Karpas-422 (cell line): Measurements from ENCODE around the gene TTC27. TPM values are rescaled to one million over a fixed set of nuclear protein-coding genes. Genes with fewer than 3 reads are reported as not detected.

Experiments used
- DNase-seq: peaks from one replicate; pipeline ENCODE4 v3.0.0-alpha.2; 2015
- H2AFZ ChIP-seq: fragments of 200-600 bp; sonication (generic); 2 replicates; pipeline ENCODE4 v1.6.1; 2014; ENCODE audit warnings: antibody characterized with exemption, low read length, mixed read lengths
- H3K27ac ChIP-seq: fragments of 200-600 bp; sonication (generic); 2 replicates; pipeline ENCODE4 v1.5.1; 2014; ENCODE audit warnings: mild to moderate bottlenecking, low read length, moderate library complexity
- H3K27me3 ChIP-seq: fragments of 200-600 bp; sonication (generic); 2 replicates; pipeline ENCODE4 v1.6.1; 2014; ENCODE audit warnings: low read length, mixed read lengths
- H3K36me3 ChIP-seq: fragments of 200-600 bp; sonication (generic); 2 replicates; pipeline ENCODE4 v1.6.1; 2014; ENCODE audit warnings: low read length, mixed read lengths; ENCODE audit not compliant: insufficient read depth
- H3K4me1 ChIP-seq: fragments of 200-600 bp; sonication (generic); 2 replicates; pipeline ENCODE4 v1.6.1; 2014; ENCODE audit warnings: mild to moderate bottlenecking, low read length, mixed read lengths
- H3K4me2 ChIP-seq: fragments of 200-600 bp; sonication (generic); 2 replicates; pipeline ENCODE4 v1.6.1; 2014; ENCODE audit warnings: low read length, low read depth, mild to moderate bottlenecking; ENCODE audit not compliant: poor library complexity, severe bottlenecking
- H3K4me3 ChIP-seq: fragments of 200-600 bp; sonication (generic); 2 replicates; pipeline ENCODE4 v1.5.1; 2014; ENCODE audit warnings: mild to moderate bottlenecking, antibody characterized with exemption, low read length, mixed read lengths
- H3K79me2 ChIP-seq: fragments of 200-600 bp; sonication (generic); 2 replicates; pipeline ENCODE4 v1.6.1; 2014; ENCODE audit warnings: mild to moderate bottlenecking, low read length, mixed read lengths
- H3K9ac ChIP-seq: fragments of 200-600 bp; sonication (generic); 2 replicates; pipeline ENCODE4 v1.6.0; 2014; ENCODE audit warnings: low read length
- H3K9me2 ChIP-seq: fragments of 200-600 bp; sonication (generic), shearing (Covaris generic); replicated peaks from 2 replicates; pipeline ENCODE4 v1.6.0; 2014; ENCODE audit warnings: mild to moderate bottlenecking, low read length, moderate library complexity; ENCODE audit not compliant: insufficient read depth
- H3K9me3 ChIP-seq: fragments of 300-700, 200-600 bp; sonication (generic); 2 replicates; pipeline ENCODE4 v1.6.1; 2014; ENCODE audit warnings: low read length, mixed read lengths
- H4K20me1 ChIP-seq: fragments of 200-600 bp; sonication (generic); 2 replicates; pipeline ENCODE4 v1.6.1; 2014; ENCODE audit warnings: mild to moderate bottlenecking, antibody characterized with exemption, low read length, low read depth; ENCODE audit not compliant: insufficient read depth
- total RNA-seq: library from RNA; depleted of rRNA; stranded (reverse); fragments of >200 nt; shearing (Covaris generic); gene quantifications from 2 replicates; pipeline ENCODE4 v1.2.3, GENCODE V29; 2014; ENCODE audit warnings: low replicate concordance

The TTC27 gene
- total RNA-seq, 1 experiment from 2014 or later = 26.8 TPM

DNA sequence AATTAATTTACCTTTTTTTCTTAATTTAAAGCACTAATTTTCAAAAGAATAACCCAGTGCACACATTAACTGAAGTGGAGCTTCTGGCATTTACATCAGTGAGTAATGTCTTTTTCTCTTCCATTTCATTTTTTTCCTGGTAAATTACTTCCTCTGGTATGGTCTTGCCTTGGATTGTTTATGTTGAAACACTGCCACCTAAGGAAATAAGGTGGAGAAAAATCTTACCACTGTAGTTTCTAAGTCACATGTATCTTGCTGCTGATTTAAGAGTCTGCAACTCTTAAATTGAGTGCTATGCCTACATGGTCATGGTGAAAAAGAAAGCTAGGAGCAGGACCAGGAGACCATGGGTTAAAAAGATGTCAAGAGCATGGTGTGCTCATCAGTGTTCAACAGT is 51.0 kb downstream of the TTC27 start:
- no peak overlapping the region for H3K4me3 ChIP-seq
- no peak overlapping the region for H2AFZ ChIP-seq
- H3K9ac ChIP-seq = no peak overlapping the region
- peaks cover 10% of the 10 kb centered on the region; the same call in 1 of the 2 replicates for H3K36me3 ChIP-seq
- no peak overlapping the region for H3K27ac ChIP-seq
- H3K27me3 ChIP-seq = no peaks in the 10 kb centered on the region
- no peak overlapping the region for H3K4me2 ChIP-seq
- no peaks in the 10 kb centered on the region for H3K4me1 ChIP-seq
- H3K9me3 ChIP-seq = no peaks in the 10 kb centered on the region
- no peak for DNase-seq
- H4K20me1 ChIP-seq = no peaks in the 10 kb centered on the region
- H3K79me2 ChIP-seq = peaks cover 33% of the 10 kb centered on the region
- no peaks in the 10 kb centered on the region for H3K9me2 ChIP-seq

DNA sequence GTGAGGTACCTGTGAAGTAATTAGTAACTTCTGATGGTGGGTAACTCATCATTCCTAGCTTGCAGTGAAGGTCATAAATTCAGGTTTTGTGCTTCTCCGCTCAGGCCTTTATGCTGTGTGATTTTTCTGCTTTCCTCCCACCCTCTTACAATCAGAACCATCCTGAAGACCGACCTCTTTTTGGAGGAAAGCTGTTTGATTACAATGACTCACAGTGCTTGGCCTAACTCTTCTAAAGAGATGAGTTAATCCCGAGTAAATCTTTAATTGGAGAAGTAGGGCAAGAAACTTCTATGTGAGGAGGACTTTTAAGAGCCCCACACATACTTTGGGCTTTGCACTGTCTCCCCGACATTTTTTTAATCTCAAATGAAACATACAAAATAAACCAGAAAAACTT is 53.1 kb downstream of the TTC27 start:
- no peaks in the 10 kb centered on the region for H3K4me1 ChIP-seq
- no peaks in the 10 kb centered on the region for H3K9me2 ChIP-seq
- H2AFZ ChIP-seq = no peak overlapping the region
- no peak overlapping the region for H3K4me3 ChIP-seq
- DNase-seq = no peak
- no peak overlapping the region for H3K27ac ChIP-seq
- H3K36me3 ChIP-seq = 0 out of 2 replicates have a peak, but pooled peaks cover 4% of the 10 kb centered on the region
- no peaks in the 10 kb centered on the region for H4K20me1 ChIP-seq
- no peaks in the 10 kb centered on the region for H3K27me3 ChIP-seq
- peaks cover 27% of the 10 kb centered on the region for H3K79me2 ChIP-seq
- H3K4me2 ChIP-seq = no peak overlapping the region
- no peak overlapping the region for H3K9ac ChIP-seq
- no peaks in the 10 kb centered on the region for H3K9me3 ChIP-seq

DNA sequence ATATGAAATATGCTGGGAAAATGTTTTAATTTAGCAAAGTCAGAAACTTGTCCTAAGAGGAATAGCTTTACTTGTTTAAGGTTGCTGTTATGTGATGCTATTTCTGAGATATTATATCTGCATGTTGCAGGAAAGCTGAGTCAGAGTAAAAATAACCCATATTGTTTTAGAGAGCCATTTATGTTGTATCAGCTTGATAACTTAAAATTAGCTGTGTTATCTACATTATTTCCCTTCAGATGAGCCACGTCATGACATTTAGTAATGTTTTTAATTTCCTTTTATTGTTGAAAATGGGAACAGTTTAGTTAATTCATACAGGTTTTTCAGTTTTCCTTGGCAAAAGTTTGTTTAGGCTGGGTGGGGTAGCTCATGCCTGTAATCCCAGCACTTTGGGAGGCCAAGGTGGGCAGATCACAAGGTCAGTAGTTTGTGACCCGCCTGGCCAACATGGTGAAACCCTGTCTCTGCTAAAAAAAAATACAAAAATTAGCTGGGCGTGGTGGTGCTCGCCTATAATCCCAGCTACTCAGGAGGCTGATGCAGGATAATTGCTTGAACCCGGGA is 55.8 kb downstream of the TTC27 start:
- H3K4me2 ChIP-seq = no peak overlapping the region
- H3K4me3 ChIP-seq = no peak overlapping the region
- no peaks in the 10 kb centered on the region for H4K20me1 ChIP-seq
- H3K36me3 ChIP-seq = 0 out of 2 replicates have a peak, but pooled peaks cover 4% of the 10 kb centered on the region
- no peaks in the 10 kb centered on the region for H3K27me3 ChIP-seq
- H3K27ac ChIP-seq = no peak overlapping the region
- no peak overlapping the region for H2AFZ ChIP-seq
- H3K4me1 ChIP-seq = peaks cover 9% of the 10 kb centered on the region
- no peaks in the 10 kb centered on the region for H3K9me2 ChIP-seq
- H3K9me3 ChIP-seq = no peaks in the 10 kb centered on the region
- DNase-seq = no peak
- H3K79me2 ChIP-seq = peaks cover 21% of the 10 kb centered on the region
- no peak overlapping the region for H3K9ac ChIP-seq

DNA sequence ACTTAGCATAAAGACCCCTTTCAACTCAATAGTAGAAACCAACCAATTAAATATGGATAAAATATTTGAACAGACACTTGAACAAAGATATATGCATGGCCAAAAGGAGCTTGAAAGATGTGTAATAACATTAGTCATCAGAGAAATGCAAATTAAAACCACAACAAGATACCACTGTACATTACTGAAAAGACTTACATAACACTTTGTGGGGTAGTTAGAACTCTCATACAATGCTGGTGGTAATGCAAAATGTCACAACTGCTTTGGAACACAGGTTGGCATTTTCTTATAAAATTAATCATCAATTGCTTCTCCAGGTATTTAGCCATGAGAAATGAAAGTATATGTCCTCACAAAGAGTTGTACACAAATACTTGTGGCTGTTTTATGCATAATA is 60.7 kb downstream of the TTC27 start:
- H2AFZ ChIP-seq = no peak overlapping the region
- H3K79me2 ChIP-seq = peaks cover 19% of the 10 kb centered on the region; the same call in 1 of the 2 replicates
- no peak overlapping the region for H3K4me2 ChIP-seq
- H3K9me3 ChIP-seq = no peaks in the 10 kb centered on the region
- H3K4me3 ChIP-seq = no peak overlapping the region
- no peak overlapping the region for H3K27ac ChIP-seq
- no peak overlapping the region for H3K9ac ChIP-seq
- no peaks in the 10 kb centered on the region for H4K20me1 ChIP-seq
- H3K36me3 ChIP-seq = no peaks in the 10 kb centered on the region
- peaks cover 23% of the 10 kb centered on the region for H3K4me1 ChIP-seq
- DNase-seq = no peak
- no peaks in the 10 kb centered on the region for H3K9me2 ChIP-seq
- H3K27me3 ChIP-seq = no peaks in the 10 kb centered on the region

DNA sequence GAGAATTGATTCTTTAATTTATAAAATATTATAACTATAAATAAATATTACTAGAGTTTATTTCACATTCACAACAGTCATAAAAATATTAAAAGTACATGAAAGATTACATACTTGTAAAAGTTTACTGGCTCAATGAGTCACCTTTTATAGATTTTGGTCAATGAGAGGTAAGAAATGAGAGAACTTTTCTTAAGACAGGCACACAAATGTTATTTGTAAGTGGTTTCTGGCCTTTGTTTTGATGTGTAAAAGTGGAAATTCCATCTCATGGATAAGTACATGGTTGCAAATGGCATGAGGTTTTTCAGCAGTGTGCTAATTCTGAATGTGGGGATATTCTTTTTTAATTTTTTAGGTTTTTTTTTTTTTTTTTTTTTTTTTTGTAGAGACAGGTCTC is 63.8 kb downstream of the TTC27 start:
- H3K9me2 ChIP-seq = no peaks in the 10 kb centered on the region
- no peaks in the 10 kb centered on the region for H3K9me3 ChIP-seq
- H3K27me3 ChIP-seq = no peaks in the 10 kb centered on the region
- peaks cover 19% of the 10 kb centered on the region; the same call in 1 of the 2 replicates for H3K79me2 ChIP-seq
- no peak for DNase-seq
- no peak overlapping the region for H3K9ac ChIP-seq
- peaks cover 23% of the 10 kb centered on the region for H3K4me1 ChIP-seq
- H3K27ac ChIP-seq = no peak overlapping the region
- no peaks in the 10 kb centered on the region for H4K20me1 ChIP-seq
- no peak overlapping the region for H3K4me2 ChIP-seq
- no peak overlapping the region for H3K4me3 ChIP-seq
- H3K36me3 ChIP-seq = no peaks in the 10 kb centered on the region
- H2AFZ ChIP-seq = no peak overlapping the region

DNA sequence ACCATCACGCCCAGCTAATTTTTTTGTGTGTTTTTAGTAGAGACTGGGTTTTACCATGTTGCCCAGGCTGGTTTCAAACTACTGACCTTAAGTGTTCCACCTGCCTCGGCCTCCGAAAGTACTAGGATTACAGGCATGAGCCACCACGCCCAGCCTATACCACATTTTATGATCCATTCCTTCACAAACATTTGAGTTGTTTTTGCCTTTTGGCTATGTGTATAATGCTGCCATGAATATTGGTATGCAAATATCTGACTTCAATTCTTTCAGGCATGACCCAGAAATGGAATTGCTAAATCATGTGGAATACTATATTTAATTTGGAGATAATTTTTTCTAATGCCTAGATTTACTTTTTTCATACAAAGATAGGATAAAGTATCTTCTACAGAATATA is 68.6 kb downstream of the TTC27 start:
- H3K9me3 ChIP-seq = no peaks in the 10 kb centered on the region
- DNase-seq = no peak
- no peaks in the 10 kb centered on the region for H3K36me3 ChIP-seq
- H3K9me2 ChIP-seq = no peaks in the 10 kb centered on the region
- H3K4me1 ChIP-seq = peaks cover 10% of the 10 kb centered on the region
- H4K20me1 ChIP-seq = no peaks in the 10 kb centered on the region
- H3K4me2 ChIP-seq = no peak overlapping the region
- no peaks in the 10 kb centered on the region for H3K27me3 ChIP-seq
- no peak overlapping the region for H2AFZ ChIP-seq
- 0 out of 2 replicates have a peak, but pooled peaks cover 12% of the 10 kb centered on the region for H3K79me2 ChIP-seq
- no peak overlapping the region for H3K9ac ChIP-seq
- H3K27ac ChIP-seq = no peak overlapping the region
- H3K4me3 ChIP-seq = no peak overlapping the region

DNA sequence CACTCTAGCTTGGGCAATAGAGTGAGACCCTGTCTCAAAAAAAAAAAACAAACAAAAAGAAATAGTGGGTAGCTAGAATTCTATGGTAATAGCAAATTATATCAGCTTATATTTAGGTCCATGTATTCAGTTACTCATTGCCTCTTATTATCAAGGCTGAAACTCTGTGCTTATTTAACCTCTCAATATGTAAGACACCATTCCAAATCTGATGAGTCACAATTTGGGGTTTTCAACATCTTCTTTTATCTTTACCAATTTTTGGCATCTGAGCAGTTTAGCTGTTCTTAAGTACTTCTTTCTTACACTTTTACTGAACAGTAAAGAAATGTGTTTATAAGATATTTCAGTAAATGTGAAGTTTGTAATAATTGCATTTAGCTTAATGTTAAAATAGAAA is 69.3 kb downstream of the TTC27 start:
- H3K27ac ChIP-seq = no peak overlapping the region

DNA sequence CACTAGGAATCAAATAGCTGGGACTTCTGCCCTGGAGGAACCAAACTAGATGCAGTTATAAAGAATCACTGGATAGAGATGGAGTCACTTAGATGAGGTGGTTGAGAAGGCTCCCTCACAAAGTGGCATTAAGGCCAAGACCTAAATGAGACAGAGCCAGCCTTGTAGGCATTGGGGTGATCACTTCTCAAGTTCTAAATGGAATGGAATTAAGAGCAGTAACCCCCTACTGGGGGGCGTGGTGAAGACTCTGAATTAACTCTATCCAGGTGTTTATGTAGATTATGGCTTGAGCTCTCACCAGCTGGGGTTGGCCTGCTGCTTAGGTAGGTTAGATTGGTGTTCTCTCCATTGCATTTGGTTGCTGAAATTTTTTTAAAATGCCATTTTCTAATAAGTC is 71.3 kb downstream of the TTC27 start:
- Histone ChIP-seq H3K27me3 (no peaks in the 10 kb centered on the region), H4K20me1 (no peaks in the 10 kb centered on the region), H3K9me3 (no peaks in the 10 kb centered on the region), H3K4me3 (no peak overlapping the region), H3K9me2 (no peaks in the 10 kb centered on the region), H3K4me1 (peaks cover 10% of the 10 kb centered on the region), H2AFZ (no peak overlapping the region), H3K36me3 (no peaks in the 10 kb centered on the region; the same call in 1 of the 2 replicates), H3K9ac (no peak overlapping the region), H3K79me2 (0 out of 2 replicates have a peak, but pooled peaks cover 15% of the 10 kb centered on the region), H3K27ac (no peak overlapping the region), H3K4me2 (no peak overlapping the region)
- no peak for DNase-seq

More for the DNA sequence above, 69.3 kb downstream of the TTC27 start:
- Histone ChIP-seq H2AFZ (no peak overlapping the region), H3K9me3 (no peaks in the 10 kb centered on the region), H4K20me1 (no peaks in the 10 kb centered on the region), H3K4me1 (peaks cover 10% of the 10 kb centered on the region), H3K4me3 (no peak overlapping the region), H3K79me2 (0 out of 2 replicates have a peak, but pooled peaks cover 15% of the 10 kb centered on the region), H3K9ac (no peak overlapping the region), H3K9me2 (no peaks in the 10 kb centered on the region), H3K27me3 (no peaks in the 10 kb centered on the region), H3K4me2 (no peak overlapping the region), H3K36me3 (no peaks in the 10 kb centered on the region)
- no peak for DNase-seq
